Prostate gland (tissue), 2 donors: Measurements from ENCODE around the gene SYNPO2. TPM values are rescaled to one million over a fixed set of nuclear protein-coding genes. Genes with fewer than 3 reads are reported as not detected.
"Not testable (repeated sequence)": the region's sequence is repeated elsewhere in the genome, so short reads cannot be mapped to it uniquely, and the experiment has no call there.

ENCODE experiments used
- DNase-seq: peaks from one replicate; pipeline ENCODE4 v3.0.0-alpha.2; 2019; ENCODE audit warnings: low spot score
- H3K27ac ChIP-seq, 2 donors: fragments of 200-600 bp; sonication (generic); 2 replicates each; pipeline ENCODE4 v1.5.1; 2017 to 2019
- H3K27me3 ChIP-seq: fragments of 200-600 bp; sonication (generic); replicated peaks from 2 replicates; pipeline ENCODE4 v1.5.1; 2019; ENCODE audit not compliant: insufficient read depth
- H3K36me3 ChIP-seq, 2 donors: fragments of 200-600 bp; sonication (generic); 1 replicate in 1 of 2; 2 replicates in 1 of 2; pipeline versions ENCODE4 v1.5.1 to v1.8.1; 2017 to 2019
- H3K4me1 ChIP-seq: fragments of 200-600 bp; sonication (generic); replicated peaks from 2 replicates; pipeline ENCODE4 v1.5.1; 2019
- H3K4me3 ChIP-seq, 2 donors: fragments of 200-600 bp; sonication (generic); 2 replicates each; pipeline ENCODE4 v1.5.1; 2017 to 2019
- H3K9me3 ChIP-seq: fragments of 200-600 bp; sonication (generic); 2 replicates; pipeline ENCODE4 v1.5.1; 2017
- CTCF ChIP-seq, 4 experiments: fragments of 200-600 bp in 2 of 4; fragments of 450-650 bp in 2 of 4; sonication (generic) in 2 of 4; IDR thresholded peaks; 1 replicate in 3 of 4; 2 replicates in 1 of 4; pipeline ENCODE4 v1.5.1; 2016 to 2019; ENCODE audit warnings: antibody characterized with exemption in 4 of 4, mild to moderate bottlenecking in 2 of 4, moderate library complexity in 2 of 4
- POLR2A ChIP-seq: fragments of 450-650 bp; IDR thresholded peaks from one replicate; pipeline ENCODE4 v1.6.1; 2016; ENCODE audit warnings: antibody characterized with exemption, mild to moderate bottlenecking
- POLR2AphosphoS5 ChIP-seq: sonication (generic); formaldehyde crosslinking; IDR thresholded peaks from one replicate; pipeline ENCODE4 v1.6.1; 2017; ENCODE audit warnings: antibody characterized with exemption
- WGBS: methylation state at CpG from one replicate; pipeline ENCODE4 v1.1.5; 2018; 5-methylcytosine and 5-hydroxymethylcytosine counted together
- intact Hi-C: fragments of 100-400 bp; cut with DNase I; formaldehyde crosslinking; loops from one replicate; pipeline ENCODE4 v1.14.2; 2022
- total RNA-seq, 2 donors: library from RNA; depleted of rRNA; stranded (reverse); fragments of >200 nt; gene quantifications; one replicate each; pipeline ENCODE4 v1.1.0, GENCODE V29; 2016

Gene SYNPO2
- total RNA-seq, 2 donors from 2014 or later, result 131 to 181 TPM

- Histone ChIP-seq H3K4me1 (no peaks in the 10 kb centered on the region), H3K4me3 (no peak overlapping the region), H3K27ac (peak overlapping the region; percentile 61 to 64), H3K9me3 (no peaks in the 10 kb centered on the region), H3K36me3 (no peaks in the 10 kb centered on the region), H3K27me3 (no peaks in the 10 kb centered on the region)
- WGBS, result 10% methylated on average over 2 of the region's 2 CpGs
- no peak for DNase-seq
- no peak for TF ChIP-seq POLR2A
- peak; percentile 75 for TF ChIP-seq POLR2AphosphoS5
- TF ChIP-seq CTCF (IDR thresholded peaks at IDR 0.05), result no peak
- intact Hi-C loops, result no loop called here
Observed at GRCh38 chr4:119016636-119017035, 128.0 kb downstream of the SYNPO2 start.

GRCh38 chr4:119017636-119018035 lies 129.0 kb downstream of the SYNPO2 start:
- TF ChIP-seq CTCF (IDR thresholded peaks at IDR 0.05), result no peak
- TF ChIP-seq POLR2AphosphoS5, result no peak
- TF ChIP-seq POLR2A, result no peak
- no peak for DNase-seq
- peak overlapping the region; percentile 51 to 56 for H3K27ac ChIP-seq
- no peaks in the 10 kb centered on the region for H3K36me3 ChIP-seq
- intact Hi-C loops, result no loop called here
- H3K9me3 ChIP-seq, result no peaks in the 10 kb centered on the region
- WGBS, result 94% methylated on average over 2 of the region's 2 CpGs
- no peaks in the 10 kb centered on the region for H3K4me1 ChIP-seq
- H3K27me3 ChIP-seq, result no peaks in the 10 kb centered on the region
- no peak overlapping the region for H3K4me3 ChIP-seq

GRCh38 chr4:119020158-119020557 lies 131.5 kb downstream of the SYNPO2 start:
- WGBS, result 88% methylated on average over 1 of the region's 1 CpG
- H3K36me3 ChIP-seq, result no peaks in the 10 kb centered on the region
- H3K27me3 ChIP-seq, result no peaks in the 10 kb centered on the region
- H3K4me3 ChIP-seq, result no peak overlapping the region
- H3K27ac ChIP-seq, result peak overlapping the region in 1 of 2 donors; percentile 56
- no peak for TF ChIP-seq CTCF (IDR thresholded peaks at IDR 0.05)
- TF ChIP-seq POLR2A, result no peak
- TF ChIP-seq POLR2AphosphoS5, result no peak
- no peaks in the 10 kb centered on the region for H3K4me1 ChIP-seq
- H3K9me3 ChIP-seq, result no peaks in the 10 kb centered on the region
- no peak for DNase-seq
- intact Hi-C loops, result no loop called here

GRCh38 chr4:119022520-119022919 lies 133.9 kb downstream of the SYNPO2 start:
- H3K9me3 ChIP-seq, H3K4me1 ChIP-seq, H3K36me3 ChIP-seq, intact Hi-C loops, DNase-seq, H3K27me3 ChIP-seq, H3K27ac ChIP-seq, H3K4me3 ChIP-seq: not testable (repeated sequence)
- WGBS, result 96% methylated on average over 4 of the region's 4 CpGs

GRCh38 chr4:119024102-119024501 lies 135.4 kb downstream of the SYNPO2 start:
- DNase-seq, result no peak
- Histone ChIP-seq H3K4me3 (no peak overlapping the region), H3K4me1 (no peaks in the 10 kb centered on the region), H3K27me3 (no peaks in the 10 kb centered on the region), H3K27ac (peak overlapping the region; percentile 78 to 79), H3K36me3 (no peaks in the 10 kb centered on the region), H3K9me3 (no peaks in the 10 kb centered on the region)
- 64% methylated on average over 4 of the region's 4 CpGs for WGBS
- intact Hi-C loops, result no loop called here
- TF ChIP-seq POLR2A, result no peak
- no peak for TF ChIP-seq CTCF (IDR thresholded peaks at IDR 0.05)
- no peak for TF ChIP-seq POLR2AphosphoS5
